ENCODE data around the gene KRT6A. TPM values are rescaled to one million over a fixed set of nuclear protein-coding genes. Genes with fewer than 3 reads are reported as not detected.

Gene KRT6A
- polyA plus RNA-seq, 2 of the 4 experiments (the other 2 are of a cell fraction), result 0.04 to 0.14 TPM

DNA sequence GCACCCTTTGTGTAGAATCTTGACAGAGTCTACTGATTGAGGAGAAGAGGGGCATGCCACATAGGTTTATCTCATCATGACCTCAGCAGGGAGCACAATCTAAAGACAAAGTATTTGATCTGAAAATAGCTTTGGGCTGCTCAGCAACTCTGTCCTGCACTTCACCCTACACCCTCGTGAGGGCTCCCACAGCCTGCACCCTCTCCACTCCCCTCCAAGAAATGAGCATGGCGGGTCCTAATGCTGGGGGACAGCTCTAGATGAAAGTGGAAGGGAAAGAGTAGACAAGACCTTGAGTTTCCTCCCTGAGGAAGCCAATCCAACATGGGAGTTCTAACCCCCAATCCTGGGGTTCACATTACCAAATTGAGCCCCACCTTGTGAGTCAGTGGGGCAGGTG is 37.8 kb upstream of the KRT6A start:
- FAIRE-seq (no peak), DNase-seq (ENCODE audit: low read depth in 1 of 2, low spot score in 1 of 2) (no peak), ATAC-seq (no peak)
- ChIA-PET CTCF (interaction anchor here (0.6 to 5.8 kb wide), 6 partner anchors 11 to 364 kb away, joined by 3 to 31 read pairs (median 4); partner anchors contain the start of gene KRT5), POLR2A (no interaction called here)
- Histone ChIP-seq H3K9me3 (no peaks in the 10 kb centered on the region), H3K4me3 (no peak overlapping the region), H3K4me1 (no peaks in the 10 kb centered on the region), H3K27ac (no peak overlapping the region), H3K4me2 (no peak overlapping the region)
- WGBS (ENCODE audit: missing lambda C conversion rate), result 61% methylated on average over 2 of the region's 2 CpGs
- TF ChIP-seq POLR2AphosphoS2 (conservative IDR thresholded peaks at IDR 0.05; ENCODE audit: low read length) (no peak), RARB (CRISPR knock-in tag; IDR thresholded peaks at IDR 0.05) (no peak), MAFK (IDR thresholded peaks at IDR 0.05; ENCODE audit: partially characterized antibody) (no peak), BHLHE40 (IDR thresholded peaks at IDR 0.05; ENCODE audit: low read depth, low read length) (no peak), HOXB13 (CRISPR knock-in tag; IDR thresholded peaks at IDR 0.05; ENCODE audit: low read depth) (no peak)

DNA sequence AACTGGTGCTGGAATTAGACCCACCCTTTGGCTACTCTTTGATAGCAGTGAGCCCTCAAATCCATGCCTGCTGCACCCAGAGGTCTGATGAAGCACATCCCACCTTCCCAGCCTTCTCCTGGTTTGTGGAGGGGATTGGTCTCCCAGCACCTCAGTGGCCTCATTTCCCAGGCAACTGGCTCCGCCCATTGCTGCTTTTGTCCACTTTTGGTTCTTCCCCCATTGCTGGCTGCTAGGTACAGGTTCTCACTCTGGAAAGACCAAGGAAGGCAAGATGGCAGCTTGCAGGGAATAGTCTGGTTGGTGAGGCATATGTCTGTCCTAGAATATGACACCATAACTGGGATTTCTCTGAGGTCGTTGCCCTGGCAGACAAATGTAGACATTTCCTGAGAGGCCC is 37.3 kb upstream of the KRT6A start:
- ATAC-seq (no peak), DNase-seq (ENCODE audit: low read depth in 1 of 2, low spot score in 1 of 2) (no peak), FAIRE-seq (no peak)
- no peak overlapping the region for H3K27ac ChIP-seq
- H3K4me3 ChIP-seq, result no peak overlapping the region
- POLR2A ChIA-PET, result no interaction called here
- 72% methylated on average over 2 of the region's 2 CpGs for WGBS (ENCODE audit: missing lambda C conversion rate)
- no peaks in the 10 kb centered on the region for H3K9me3 ChIP-seq
- H3K4me2 ChIP-seq, result no peak overlapping the region
- CTCF ChIA-PET, result interaction anchor here (0.6 to 2.7 kb wide), 5 partner anchors 11 to 363 kb away, joined by 3 to 10 read pairs (median 4); partner anchors contain the start of gene KRT5
- TF ChIP-seq CHD4 (IDR thresholded peaks at IDR 0.05; ENCODE audit: borderline replicate concordance) (no peak), SREBF2 (IDR thresholded peaks at IDR 0.05) (no peak), USF2 (IDR thresholded peaks at IDR 0.05) (no peak), HOXB13 (CRISPR knock-in tag; IDR thresholded peaks at IDR 0.05; ENCODE audit: low read depth) (no peak), EHMT2 (IDR thresholded peaks at IDR 0.05; ENCODE audit: low read depth) (no peak), FOSB (CRISPR knock-in tag; IDR thresholded peaks at IDR 0.05) (no peak), TFCP2L1 (CRISPR knock-in tag; IDR thresholded peaks at IDR 0.05) (no peak), ELK1 (IDR thresholded peaks at IDR 0.05; ENCODE audit: low read depth, low read length) (no peak), POLR2A (IDR thresholded peaks at IDR 0.05; ENCODE audit: low read length) (no peak), TP53 (CRISPR knock-in tag; IDR thresholded peaks at IDR 0.05) (no peak), HEYL (CRISPR knock-in tag; IDR thresholded peaks at IDR 0.05) (no peak), CEBPB (IDR thresholded peaks at IDR 0.05) (no peak)
- TF ChIP-seq, protein P1, sequence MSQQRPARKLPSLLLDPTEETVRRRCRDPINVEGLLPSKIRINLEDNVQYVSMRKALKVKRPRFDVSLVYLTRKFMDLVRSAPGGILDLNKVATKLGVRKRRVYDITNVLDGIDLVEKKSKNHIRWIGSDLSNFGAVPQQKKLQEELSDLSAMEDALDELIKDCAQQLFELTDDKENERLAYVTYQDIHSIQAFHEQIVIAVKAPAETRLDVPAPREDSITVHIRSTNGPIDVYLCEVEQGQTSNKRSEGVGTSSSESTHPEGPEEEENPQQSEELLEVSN (IDR thresholded peaks at IDR 0.05; ENCODE audit: borderline replicate concordance, low read depth), result no peak
- TF ChIP-seq, protein P2, sequence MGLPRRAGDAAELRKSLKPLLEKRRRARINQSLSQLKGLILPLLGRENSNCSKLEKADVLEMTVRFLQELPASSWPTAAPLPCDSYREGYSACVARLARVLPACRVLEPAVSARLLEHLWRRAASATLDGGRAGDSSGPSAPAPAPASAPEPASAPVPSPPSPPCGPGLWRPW (IDR thresholded peaks at IDR 0.05), result no peak
- H3K4me1 ChIP-seq, result no peaks in the 10 kb centered on the region

DNA sequence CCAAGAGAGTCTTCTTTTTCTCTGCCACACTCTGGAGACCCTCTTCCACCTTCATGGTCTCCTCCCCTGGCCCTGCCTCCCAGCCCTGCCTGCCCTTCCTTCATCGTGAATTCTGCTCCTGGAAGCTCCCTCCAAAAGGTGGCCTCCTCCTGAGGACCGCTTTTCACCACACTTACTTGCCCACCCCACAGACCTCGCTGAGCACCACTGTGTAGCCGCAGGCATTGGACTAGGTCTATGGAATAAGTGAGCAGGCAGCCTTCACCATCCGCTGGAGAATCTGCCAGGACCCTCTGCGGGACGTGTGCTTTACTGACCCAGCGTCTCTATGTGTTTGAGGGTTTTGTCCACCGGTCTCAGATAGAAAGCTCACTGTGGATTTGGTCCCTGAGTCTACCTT is 36.8 kb upstream of the KRT6A start:
- 79% methylated on average over 9 of the region's 9 CpGs for WGBS (ENCODE audit: missing lambda C conversion rate)
- H3K4me3 ChIP-seq, result no peak overlapping the region
- FAIRE-seq (no peak), ATAC-seq (no peak), DNase-seq (ENCODE audit: low read depth in 1 of 2, low spot score in 1 of 2) (no peak)
- H3K9me3 ChIP-seq, result no peaks in the 10 kb centered on the region
- TF ChIP-seq ATOH8 (CRISPR knock-in tag; IDR thresholded peaks at IDR 0.05; ENCODE audit: low read depth), result no peak
- no peaks in the 10 kb centered on the region for H3K4me1 ChIP-seq
- H3K27ac ChIP-seq, result no peak overlapping the region
- no peak overlapping the region for H3K4me2 ChIP-seq
- CTCF ChIA-PET, result interaction anchor here (1.4 to 2.7 kb wide), 3 partner anchors 22 to 336 kb away, joined by 3 to 10 read pairs (median 4); no protein-coding TSS in a partner anchor
- POLR2A ChIA-PET, result no interaction called here
